GM19099 (cell line): ENCODE results near the gene ABCB9.

ENCODE experiments used
- POLR2A ChIP-seq: IDR thresholded peaks from 3 replicates; pipeline ENCODE4 v1.6.1; 2011; ENCODE audit warnings: low read depth; ENCODE audit not compliant: insufficient read length; ENCODE audit errors: extremely low read depth

Gene ABCB9

GRCh38 chr12:122965851-122966742 lies at the start of gene ABCB9:
TSS of gene ABCB9 (minus strand) at chr12:122966463. CDS start at chr12:122960235, 6,228 bp downstream.
- peak; percentile 19 for TF ChIP-seq POLR2A

- TF ChIP-seq POLR2A: no peak
Measured at GRCh38 chr12:123013185-123014095, 47.2 kb upstream of the ABCB9 start.

- TF ChIP-seq POLR2A: no peak
Measured at GRCh38 chr12:123011701-123012100, 45.4 kb upstream of the ABCB9 start.

- TF ChIP-seq POLR2A: no peak
Measured at GRCh38 chr12:123010681-123011080, 44.4 kb upstream of the ABCB9 start.

- no peak for TF ChIP-seq POLR2A
Measured at GRCh38 chr12:123010110-123010509, 43.8 kb upstream of the ABCB9 start.

GRCh38 chr12:123006977-123007376 lies 40.7 kb upstream of the ABCB9 start:
- TF ChIP-seq POLR2A: no peak

- no peak for TF ChIP-seq POLR2A
Measured at GRCh38 chr12:123005081-123005626, 38.9 kb upstream of the ABCB9 start.

GRCh38 chr12:123004287-123004686 lies 38.0 kb upstream of the ABCB9 start:
- no peak for TF ChIP-seq POLR2A

GRCh38 chr12:123003257-123003656 lies 37.0 kb upstream of the ABCB9 start:
- TF ChIP-seq POLR2A: no peak

- no peak for TF ChIP-seq POLR2A
Measured at GRCh38 chr12:123001464-123001863, 35.2 kb upstream of the ABCB9 start.

- TF ChIP-seq POLR2A: no peak
Measured at GRCh38 chr12:123000578-123000977, 34.3 kb upstream of the ABCB9 start.

GRCh38 chr12:122999986-123000420 lies 33.7 kb upstream of the ABCB9 start:
- TF ChIP-seq POLR2A: no peak

- no peak for TF ChIP-seq POLR2A
Measured at GRCh38 chr12:122999196-122999946, 33.1 kb upstream of the ABCB9 start.

- no peak for TF ChIP-seq POLR2A
Measured at GRCh38 chr12:122998316-122998715, 32.1 kb upstream of the ABCB9 start.
